GM21390 (cell line): ENCODE data around the gene ZNF688.

ENCODE experiments used
- ATAC-seq: cut with Tn5 transposase; IDR thresholded peaks from one replicate; pipeline ENCODE4 v1.9.1; 2021; ENCODE audit not compliant: unreplicated experiment

The ZNF688 gene

GRCh38 chr16:30521873-30522641 is 49.5 kb downstream of the ZNF688 start:
- no peak for ATAC-seq

GRCh38 chr16:30521476-30521872 is 50.0 kb downstream of the ZNF688 start:
- no peak for ATAC-seq
